GM12878 (cell line): Measurements from ENCODE around the gene PHEX. TPM values are rescaled to one million over a fixed set of nuclear protein-coding genes. Genes with fewer than 3 reads are reported as not detected.

Experiments
- CBFB ChIP-seq: IDR thresholded peaks from 2 replicates; pipeline ENCODE4 v1.6.1; 2016; ENCODE audit warnings: antibody characterized with exemption, low read depth
- CBX3 ChIP-seq: fragments of 200-600 bp; sonication (generic); IDR thresholded peaks from 2 replicates; pipeline ENCODE4 v1.6.1; 2016; ENCODE audit warnings: low read depth, borderline replicate concordance
- CHD4 ChIP-seq: fragments of 200-600 bp; sonication (generic); IDR thresholded peaks from 2 replicates; pipeline ENCODE4 v1.6.1; 2016; ENCODE audit warnings: mild to moderate bottlenecking
- CREM ChIP-seq: IDR thresholded peaks from 2 replicates; pipeline ENCODE4 v1.6.1; 2014; ENCODE audit warnings: antibody characterized with exemption, low read depth
- E2F4 ChIP-seq: IDR thresholded peaks from 2 replicates; pipeline ENCODE4 v1.6.1; 2012; ENCODE audit warnings: low read depth, low read length, improper control_type of control experiment
- FOS ChIP-seq: IDR thresholded peaks from 3 replicates; pipeline ENCODE4 v1.6.1; 2011; ENCODE audit warnings: borderline replicate concordance; ENCODE audit not compliant: insufficient read length; ENCODE audit errors: extremely low read depth
- MXI1 ChIP-seq: fragments of 150-350 bp; IDR thresholded peaks from 2 replicates; pipeline ENCODE4 v1.6.1; 2011; ENCODE audit warnings: low read depth, mild to moderate bottlenecking, inconsistent platforms, low read length, improper control_type of control experiment
- NFIC ChIP-seq: IDR thresholded peaks from 2 replicates; pipeline ENCODE4 v1.6.1; 2012; ENCODE audit warnings: low read depth, mild to moderate bottlenecking, inconsistent platforms, low read length, moderate library complexity
- PAX5 ChIP-seq: IDR thresholded peaks from 2 replicates; pipeline ENCODE4 v1.6.1; 2011; ENCODE audit warnings: low read depth, low read length, borderline replicate concordance
- POU2F2 ChIP-seq: IDR thresholded peaks from 3 replicates; pipeline ENCODE4 v1.6.1; 2011; ENCODE audit warnings: low read depth, mild to moderate bottlenecking, low read length, borderline replicate concordance
- RCOR1 ChIP-seq: conservative IDR thresholded peaks from 2 replicates; pipeline ENCODE4 v1.6.1; 2012; ENCODE audit warnings: low read depth, low read length, improper control_type of control experiment
- SIN3A ChIP-seq: IDR thresholded peaks from 2 replicates; pipeline ENCODE4 v1.6.1; 2012; ENCODE audit warnings: low read depth, low read length, improper control_type of control experiment
- SKIL ChIP-seq: fragments of 450-650 bp; IDR thresholded peaks from 2 replicates; pipeline ENCODE4 v1.6.1; 2017; ENCODE audit warnings: mild to moderate bottlenecking, low read depth, inconsistent platforms; ENCODE audit not compliant: poor library complexity, severe bottlenecking
- SMARCA5 ChIP-seq: fragments of 450-650 bp; IDR thresholded peaks from 2 replicates; pipeline ENCODE4 v1.6.1; 2017; ENCODE audit warnings: mild to moderate bottlenecking
- SRF ChIP-seq, 2 experiments: IDR thresholded peaks; 2 replicates each; pipeline ENCODE4 v1.6.1; 2011; ENCODE audit warnings: low read depth in 2 of 2, low read length in 2 of 2, mild to moderate bottlenecking in 1 of 2, moderate library complexity in 1 of 2
- STAT1 ChIP-seq: fragments of 450-650 bp; conservative IDR thresholded peaks from 2 replicates; pipeline ENCODE4 v1.6.1; 2014; ENCODE audit warnings: antibody characterized with exemption, mild to moderate bottlenecking
- TCF3 ChIP-seq: IDR thresholded peaks from 2 replicates; pipeline ENCODE4 v1.6.1; 2012; ENCODE audit warnings: low read depth, mild to moderate bottlenecking, low read length, borderline replicate concordance; ENCODE audit not compliant: insufficient read depth
- polyA plus RNA-seq, 11 experiments: library from polyadenylated mRNA; depleted of rRNA in 4 of 11; unstranded in 6 of 11; stranded (reverse) in 5 of 11; fragments of >200 nt; fragmentation: Nextera tagmentation in 4 of 11; fragmentation: Illumina TruSeq in 1 of 11; extraction: Ambion mirVana in 4 of 11; extraction: Trizol in 1 of 11; gene quantifications; 1 replicate in 1 of 11; 2 replicates in 10 of 11; pipeline versions ENCODE4 v1.2.1 to v1.2.3, GENCODE V29; 2011 to 2016; ENCODE audit warnings: inconsistent platforms in 2 of 11, missing spikeins in 2 of 11, low read depth in 1 of 11
- total RNA-seq, 4 experiments: library from RNA; depleted of rRNA in 3 of 4; stranded (reverse); fragments of >200 nt in 3 of 4; fragmentation: Illumina TruSeq in 1 of 4; extraction: Trizol in 1 of 4; gene quantifications; 2 replicates each; pipeline versions ENCODE4 v1.2.1 to v1.2.3, GENCODE V29; 2013 to 2021
- TF ChIP-seq, protein P1 (sequence below): IDR thresholded peaks from 2 replicates; pipeline ENCODE4 v1.6.1; 2011; ENCODE audit warnings: borderline replicate concordance, low read depth, mild to moderate bottlenecking, moderate library complexity, mixed read lengths, low read length; ENCODE audit not compliant: insufficient read depth; ENCODE audit errors: extremely low read length
- TF ChIP-seq, protein P2 (sequence below): fragments of 150-350 bp; IDR thresholded peaks from 2 replicates; pipeline ENCODE4 v1.6.1; 2016; ENCODE audit warnings: low read depth, low read length
- TF ChIP-seq, protein P3 (sequence below): fragments of 450-650 bp; IDR thresholded peaks from 2 replicates; pipeline ENCODE4 v1.6.1; 2017; ENCODE audit warnings: low read depth, mild to moderate bottlenecking, moderate library complexity

PHEX gene
- total and polyA plus RNA-seq, 10 of the 15 experiments (the other 5 are each of a cell fraction or from before 2014, with no cell fraction given): 0.12 to 97.2 (median 0.55) TPM

GRCh38 chrX:22063284-22063683 lies 31.2 kb downstream of the PHEX start (continued):
- TF ChIP-seq, protein P1, sequence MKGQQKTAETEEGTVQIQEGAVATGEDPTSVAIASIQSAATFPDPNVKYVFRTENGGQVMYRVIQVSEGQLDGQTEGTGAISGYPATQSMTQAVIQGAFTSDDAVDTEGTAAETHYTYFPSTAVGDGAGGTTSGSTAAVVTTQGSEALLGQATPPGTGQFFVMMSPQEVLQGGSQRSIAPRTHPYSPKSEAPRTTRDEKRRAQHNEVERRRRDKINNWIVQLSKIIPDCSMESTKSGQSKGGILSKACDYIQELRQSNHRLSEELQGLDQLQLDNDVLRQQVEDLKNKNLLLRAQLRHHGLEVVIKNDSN: no peak
- TF ChIP-seq PAX5 (peak; percentile 64; the same call in 1 of the 2 replicates), FOS (no peak), SKIL (peak; percentile 93), SMARCA5 (no peak; the same call in 1 of the 2 replicates), CBFB (no peak), E2F4 (no peak), CREM (peak; percentile 59; the same call in 1 of the 2 replicates), RCOR1 (no peak), TCF3 (peak; percentile 88; the same call in 1 of the 2 replicates), MXI1 (no peak), SIN3A (no peak), SRF (IDR thresholded peaks at IDR 0.05; ENCODE audit: low read depth in 2 of 2, low read length in 2 of 2) (no peak), CBX3 (no peak), POU2F2 (no peak), NFIC (peak; percentile 64; the same call in 1 of the 2 replicates), STAT1 (no peak), CHD4 (no peak)
- TF ChIP-seq, protein P2, sequence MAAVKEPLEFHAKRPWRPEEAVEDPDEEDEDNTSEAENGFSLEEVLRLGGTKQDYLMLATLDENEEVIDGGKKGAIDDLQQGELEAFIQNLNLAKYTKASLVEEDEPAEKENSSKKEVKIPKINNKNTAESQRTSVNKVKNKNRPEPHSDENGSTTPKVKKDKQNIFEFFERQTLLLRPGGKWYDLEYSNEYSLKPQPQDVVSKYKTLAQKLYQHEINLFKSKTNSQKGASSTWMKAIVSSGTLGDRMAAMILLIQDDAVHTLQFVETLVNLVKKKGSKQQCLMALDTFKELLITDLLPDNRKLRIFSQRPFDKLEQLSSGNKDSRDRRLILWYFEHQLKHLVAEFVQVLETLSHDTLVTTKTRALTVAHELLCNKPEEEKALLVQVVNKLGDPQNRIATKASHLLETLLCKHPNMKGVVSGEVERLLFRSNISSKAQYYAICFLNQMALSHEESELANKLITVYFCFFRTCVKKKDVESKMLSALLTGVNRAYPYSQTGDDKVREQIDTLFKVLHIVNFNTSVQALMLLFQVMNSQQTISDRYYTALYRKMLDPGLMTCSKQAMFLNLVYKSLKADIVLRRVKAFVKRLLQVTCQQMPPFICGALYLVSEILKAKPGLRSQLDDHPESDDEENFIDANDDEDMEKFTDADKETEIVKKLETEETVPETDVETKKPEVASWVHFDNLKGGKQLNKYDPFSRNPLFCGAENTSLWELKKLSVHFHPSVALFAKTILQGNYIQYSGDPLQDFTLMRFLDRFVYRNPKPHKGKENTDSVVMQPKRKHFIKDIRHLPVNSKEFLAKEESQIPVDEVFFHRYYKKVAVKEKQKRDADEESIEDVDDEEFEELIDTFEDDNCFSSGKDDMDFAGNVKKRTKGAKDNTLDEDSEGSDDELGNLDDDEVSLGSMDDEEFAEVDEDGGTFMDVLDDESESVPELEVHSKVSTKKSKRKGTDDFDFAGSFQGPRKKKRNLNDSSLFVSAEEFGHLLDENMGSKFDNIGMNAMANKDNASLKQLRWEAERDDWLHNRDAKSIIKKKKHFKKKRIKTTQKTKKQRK: no peak
- TF ChIP-seq, protein P3, sequence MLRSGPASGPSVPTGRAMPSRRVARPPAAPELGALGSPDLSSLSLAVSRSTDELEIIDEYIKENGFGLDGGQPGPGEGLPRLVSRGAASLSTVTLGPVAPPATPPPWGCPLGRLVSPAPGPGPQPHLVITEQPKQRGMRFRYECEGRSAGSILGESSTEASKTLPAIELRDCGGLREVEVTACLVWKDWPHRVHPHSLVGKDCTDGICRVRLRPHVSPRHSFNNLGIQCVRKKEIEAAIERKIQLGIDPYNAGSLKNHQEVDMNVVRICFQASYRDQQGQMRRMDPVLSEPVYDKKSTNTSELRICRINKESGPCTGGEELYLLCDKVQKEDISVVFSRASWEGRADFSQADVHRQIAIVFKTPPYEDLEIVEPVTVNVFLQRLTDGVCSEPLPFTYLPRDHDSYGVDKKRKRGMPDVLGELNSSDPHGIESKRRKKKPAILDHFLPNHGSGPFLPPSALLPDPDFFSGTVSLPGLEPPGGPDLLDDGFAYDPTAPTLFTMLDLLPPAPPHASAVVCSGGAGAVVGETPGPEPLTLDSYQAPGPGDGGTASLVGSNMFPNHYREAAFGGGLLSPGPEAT: peak; percentile 89
